Amniotic epithelial cell (primary cell): Measurements from ENCODE around the gene AKAP13.
"Not testable (repeated sequence)": the region's sequence is repeated elsewhere in the genome, so short reads cannot be mapped to it uniquely, and the experiment has no call there.

ENCODE experiments used
- DNase-seq: peaks from one replicate; pipeline ENCODE4 v3.0.0-alpha.2; 2010; ENCODE audit warnings: low read depth

AKAP13 gene, protein sequence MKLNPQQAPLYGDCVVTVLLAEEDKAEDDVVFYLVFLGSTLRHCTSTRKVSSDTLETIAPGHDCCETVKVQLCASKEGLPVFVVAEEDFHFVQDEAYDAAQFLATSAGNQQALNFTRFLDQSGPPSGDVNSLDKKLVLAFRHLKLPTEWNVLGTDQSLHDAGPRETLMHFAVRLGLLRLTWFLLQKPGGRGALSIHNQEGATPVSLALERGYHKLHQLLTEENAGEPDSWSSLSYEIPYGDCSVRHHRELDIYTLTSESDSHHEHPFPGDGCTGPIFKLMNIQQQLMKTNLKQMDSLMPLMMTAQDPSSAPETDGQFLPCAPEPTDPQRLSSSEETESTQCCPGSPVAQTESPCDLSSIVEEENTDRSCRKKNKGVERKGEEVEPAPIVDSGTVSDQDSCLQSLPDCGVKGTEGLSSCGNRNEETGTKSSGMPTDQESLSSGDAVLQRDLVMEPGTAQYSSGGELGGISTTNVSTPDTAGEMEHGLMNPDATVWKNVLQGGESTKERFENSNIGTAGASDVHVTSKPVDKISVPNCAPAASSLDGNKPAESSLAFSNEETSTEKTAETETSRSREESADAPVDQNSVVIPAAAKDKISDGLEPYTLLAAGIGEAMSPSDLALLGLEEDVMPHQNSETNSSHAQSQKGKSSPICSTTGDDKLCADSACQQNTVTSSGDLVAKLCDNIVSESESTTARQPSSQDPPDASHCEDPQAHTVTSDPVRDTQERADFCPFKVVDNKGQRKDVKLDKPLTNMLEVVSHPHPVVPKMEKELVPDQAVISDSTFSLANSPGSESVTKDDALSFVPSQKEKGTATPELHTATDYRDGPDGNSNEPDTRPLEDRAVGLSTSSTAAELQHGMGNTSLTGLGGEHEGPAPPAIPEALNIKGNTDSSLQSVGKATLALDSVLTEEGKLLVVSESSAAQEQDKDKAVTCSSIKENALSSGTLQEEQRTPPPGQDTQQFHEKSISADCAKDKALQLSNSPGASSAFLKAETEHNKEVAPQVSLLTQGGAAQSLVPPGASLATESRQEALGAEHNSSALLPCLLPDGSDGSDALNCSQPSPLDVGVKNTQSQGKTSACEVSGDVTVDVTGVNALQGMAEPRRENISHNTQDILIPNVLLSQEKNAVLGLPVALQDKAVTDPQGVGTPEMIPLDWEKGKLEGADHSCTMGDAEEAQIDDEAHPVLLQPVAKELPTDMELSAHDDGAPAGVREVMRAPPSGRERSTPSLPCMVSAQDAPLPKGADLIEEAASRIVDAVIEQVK (N-terminal part only)

GRCh38 chr15:85380217-85380811 is at the start of gene AKAP13:
TSS of gene AKAP13 (plus strand) at chr15:85380603. CDS start at chr15:85485721, 105,118 bp downstream.
- DNase-seq: peak; percentile 99

DNA sequence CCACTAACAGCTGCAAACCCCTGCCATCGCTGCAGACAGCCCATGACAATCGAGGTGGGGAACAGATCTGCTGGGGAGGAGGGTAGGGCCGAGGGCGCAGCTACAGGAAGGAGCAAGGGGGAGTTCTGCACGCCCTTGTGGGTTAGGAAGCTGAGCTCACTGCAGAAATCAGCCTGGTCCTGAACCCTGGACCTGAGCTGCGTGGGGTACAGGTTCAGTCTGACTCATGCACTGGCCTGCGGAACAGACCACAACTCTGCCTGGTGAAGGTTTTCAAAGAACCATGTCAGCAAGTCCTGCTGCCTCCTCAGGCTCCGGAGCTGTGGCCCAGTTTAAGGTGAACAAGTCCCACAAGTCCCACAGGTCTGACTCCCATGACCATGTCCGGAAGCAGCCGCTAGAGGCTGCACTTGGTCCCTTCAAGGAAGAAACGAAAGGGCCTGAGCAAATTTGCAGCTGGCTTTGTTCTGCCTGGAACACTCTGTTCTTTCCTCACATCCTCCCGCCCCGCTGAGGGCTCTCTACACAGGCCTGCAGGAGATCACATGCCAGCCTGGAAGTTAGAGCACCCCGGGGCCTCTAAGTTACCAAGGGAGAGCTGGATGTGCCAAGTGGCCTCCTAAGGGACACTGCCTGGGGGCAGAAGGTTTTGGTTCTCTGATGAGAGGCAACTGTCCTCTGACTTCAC is 49.4 kb upstream of the AKAP13 start:
- DNase-seq: peak; percentile 95

GRCh38 chr15:85331655-85332285 is 48.6 kb upstream of the AKAP13 start:
- DNase-seq: no peak

- DNase-seq: peak; percentile 99
Measured at GRCh38 chr15:85333132-85333831, 47.1 kb upstream of the AKAP13 start.

- DNase-seq: no peak
Measured at GRCh38 chr15:85334241-85334640, 46.2 kb upstream of the AKAP13 start.

DNA sequence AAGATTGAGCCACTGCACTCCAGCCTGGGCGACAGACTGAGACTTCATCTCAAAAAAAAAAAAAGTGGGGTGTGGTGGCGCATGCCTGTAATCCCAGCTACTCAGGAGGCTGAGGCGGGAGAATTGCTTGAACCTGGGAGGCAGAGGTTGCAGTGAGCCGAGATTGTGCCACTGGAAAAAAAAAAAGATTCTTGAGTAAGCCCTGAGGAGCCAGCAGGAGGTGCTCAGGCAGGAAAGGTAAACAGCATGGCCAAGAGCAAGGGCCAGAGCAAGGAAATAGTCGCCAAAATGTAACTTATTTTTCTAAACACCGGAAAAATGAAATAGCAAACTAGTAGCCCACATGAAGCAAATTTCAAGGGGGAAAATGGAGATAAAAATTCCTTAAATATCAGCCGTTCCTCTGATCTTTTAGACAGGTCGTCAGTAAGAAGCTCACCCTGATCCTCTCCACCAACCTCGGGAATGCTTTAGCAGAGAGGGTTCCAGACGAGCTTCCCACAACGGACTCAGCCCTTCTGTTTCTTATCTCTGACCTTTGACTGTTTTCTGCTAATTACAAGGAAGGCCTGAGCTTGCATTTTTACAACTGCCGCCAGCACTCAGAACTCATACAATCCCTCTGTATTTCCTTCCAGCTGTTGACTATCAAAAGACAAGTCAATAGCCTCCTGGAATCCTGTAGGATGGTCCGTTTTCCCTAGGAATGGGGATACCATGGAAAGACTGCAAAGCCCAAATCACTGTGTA is 45.0 kb upstream of the AKAP13 start:
- peak; percentile 72 for DNase-seq

GRCh38 chr15:85336880-85337279 is 43.5 kb upstream of the AKAP13 start:
- DNase-seq: no peak

DNA sequence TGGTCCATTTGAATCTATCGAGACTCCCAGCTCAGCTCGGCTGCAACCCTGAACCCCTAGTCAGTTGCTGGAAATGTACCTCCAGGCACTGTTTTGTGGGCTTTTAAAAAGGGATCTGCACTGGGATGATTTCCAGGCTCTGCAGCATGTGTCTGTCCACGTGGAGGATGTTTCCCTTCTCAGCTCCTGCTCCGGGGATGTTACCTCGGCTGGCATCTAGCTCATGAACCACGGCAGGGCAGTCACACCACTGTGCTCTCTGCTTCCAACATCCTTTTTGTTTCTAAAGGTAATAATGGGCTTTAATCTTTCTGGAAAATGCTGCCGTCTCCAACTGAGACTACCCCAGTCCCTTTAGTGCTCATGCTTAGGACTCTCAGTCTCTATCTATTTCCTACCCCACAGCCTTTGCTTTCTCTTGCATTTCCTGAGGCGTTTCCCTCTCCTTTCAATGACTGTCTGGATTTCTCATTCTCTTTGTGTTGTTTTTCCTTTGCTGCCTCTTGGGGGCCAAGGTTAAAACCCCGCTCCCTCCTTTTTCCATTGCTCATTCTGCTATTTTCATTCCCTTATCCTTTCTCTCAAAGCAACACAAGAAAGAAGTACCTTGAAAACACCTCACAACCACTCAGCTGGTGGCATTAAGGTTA is 42.9 kb upstream of the AKAP13 start:
- DNase-seq: no peak

- peak; percentile 55 for DNase-seq
Measured at GRCh38 chr15:85340321-85340665, 40.1 kb upstream of the AKAP13 start.

DNA sequence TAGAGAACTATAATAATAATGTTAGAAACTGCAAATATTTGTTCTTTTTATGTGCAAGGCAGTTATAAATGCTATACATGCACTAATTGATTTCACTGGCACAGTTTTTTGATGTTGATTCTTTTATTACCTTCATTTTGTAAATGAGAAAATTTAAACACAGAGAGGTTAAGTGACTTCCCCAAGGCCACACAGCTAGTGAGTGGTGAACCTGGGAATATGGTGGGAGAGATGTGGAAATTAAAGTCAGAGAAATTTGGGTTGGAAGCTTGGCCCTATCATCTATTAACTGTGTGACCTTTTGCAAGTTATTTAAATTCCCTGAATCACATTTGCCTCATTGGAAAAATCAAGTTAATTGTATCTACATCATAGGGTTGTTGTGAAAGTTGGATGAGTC is 39.6 kb upstream of the AKAP13 start:
- no peak for DNase-seq

- not testable (repeated sequence) for DNase-seq
Measured at GRCh38 chr15:85342163-85342562, 38.2 kb upstream of the AKAP13 start.

- peak; percentile 95 for DNase-seq
Measured at GRCh38 chr15:85343443-85343842, 37.0 kb upstream of the AKAP13 start.

DNA sequence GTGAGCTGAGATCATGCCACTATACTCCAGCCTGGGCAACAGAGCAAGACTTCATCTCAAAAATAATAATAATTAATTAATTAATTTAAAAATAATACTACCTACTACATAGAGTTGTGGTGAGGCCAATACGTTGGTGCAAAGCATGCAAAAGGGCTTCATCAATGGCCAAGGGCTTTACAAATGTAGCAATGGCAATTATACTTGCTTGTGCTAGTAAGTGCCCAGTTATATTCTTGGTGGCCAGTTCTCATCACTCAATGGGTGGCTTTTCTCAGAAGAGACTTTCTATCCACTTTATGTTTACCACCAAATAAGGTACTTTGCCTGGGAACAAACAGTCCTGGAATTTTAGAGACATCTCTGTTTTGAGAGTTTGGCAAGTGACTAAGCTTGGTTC is 36.2 kb upstream of the AKAP13 start:
- not testable (repeated sequence) for DNase-seq

- peak; percentile 83 for DNase-seq
Measured at GRCh38 chr15:85344653-85345114, 35.7 kb upstream of the AKAP13 start.

GRCh38 chr15:85345196-85345918 is 35.0 kb upstream of the AKAP13 start:
- peak; percentile 49 for DNase-seq

DNA sequence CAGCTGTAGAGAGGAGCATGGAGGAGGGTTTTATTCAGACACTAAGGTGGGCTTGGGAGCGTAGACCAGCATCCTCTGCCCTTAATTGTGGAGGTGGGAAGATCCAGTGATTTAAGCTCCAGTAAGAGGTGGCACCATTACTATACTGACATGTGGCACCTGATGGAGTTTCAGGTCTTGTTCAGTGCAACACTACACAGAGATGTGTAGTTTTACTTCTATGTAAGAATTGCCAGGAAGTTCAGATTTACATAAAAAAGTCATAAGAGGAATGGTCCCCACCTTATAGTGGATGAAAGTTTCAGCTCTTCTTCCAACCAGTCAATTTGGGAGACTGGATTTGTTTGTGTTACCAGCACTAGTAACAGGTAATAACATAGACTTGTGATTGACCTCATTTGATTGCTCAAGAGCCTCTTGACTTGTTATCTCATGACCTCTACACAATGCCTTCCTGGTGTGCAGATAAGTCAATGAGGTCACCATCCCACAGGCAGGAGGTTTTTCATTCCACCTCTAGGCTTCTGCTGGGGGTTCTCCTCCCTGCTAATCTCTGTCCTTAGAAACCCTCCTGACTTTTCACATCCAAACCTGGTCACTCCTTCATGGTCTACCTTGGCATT is 33.8 kb upstream of the AKAP13 start:
- peak; percentile 75 for DNase-seq

GRCh38 chr15:85347264-85348047 is 32.9 kb upstream of the AKAP13 start:
- DNase-seq: peak; percentile 63
